GM12878 (cell line): Measurements from ENCODE around the gene KIAA0825. TPM values are rescaled to one million over a fixed set of nuclear protein-coding genes. Genes with fewer than 3 reads are reported as not detected.

Experiments used
- ATAC-seq: fragments of 200-7000 bp; cut with Tn5 transposase; 3 replicates; pipeline ENCODE4 v1.9.1; 2020; ENCODE audit warnings: mild to moderate bottlenecking, moderate library complexity
- BruUV-seq: library from RNA; stranded (reverse); fragments of 400-500 nt; replicated peaks from 2 replicates; lab custom pipeline; 2021; lab: Mats Ljungman, UMichigan
- CTCF ChIA-PET: fragments of 300-600 bp; sonication (Branson Sonifier 250); formaldehyde crosslinking; extraction: SDS; loops from one replicate; lab custom pipeline; 2021; ENCODE audit warnings: inconsistent platforms; lab: Yijun Ruan, JAX
- POLR2A ChIA-PET: fragments of 350-600 bp; formaldehyde crosslinking; extraction: SDS; loops from one replicate; lab custom pipeline; 2021; ENCODE audit warnings: inconsistent platforms; lab: Charles Lee
- RAD21 ChIA-PET: fragments of 300-600 bp; sonication (Branson Sonifier 250); formaldehyde crosslinking; loops from one replicate; lab custom pipeline; 2023; ENCODE audit warnings: antibody characterized with exemption; ENCODE audit not compliant: unreplicated experiment; lab: Charles Lee
- SMC1A ChIA-PET: fragments of 300-600 bp; sonication (Branson Sonifier 250); formaldehyde crosslinking; loops from one replicate; lab custom pipeline; 2023; ENCODE audit not compliant: unreplicated experiment, uncharacterized antibody; lab: Charles Lee
- DNase-seq: peaks from one replicate; pipeline ENCODE4 v3.0.0-alpha.2; 2011; ENCODE audit warnings: low read depth, low spot score
- FAIRE-seq: peaks from 3 replicates; lab custom pipeline; 2011; peaks lifted over from hg19 to GRCh38; lab: Jason Lieb, UNC
- H2AFZ ChIP-seq: 2 replicates; pipeline ENCODE4 v1.6.0; 2011; ENCODE audit warnings: low read depth, low read length, control low read depth; ENCODE audit not compliant: control insufficient read depth
- H3K27ac ChIP-seq: 2 replicates; pipeline ENCODE4 v1.5.1; 2011; ENCODE audit warnings: control low read depth; ENCODE audit not compliant: control insufficient read depth, insufficient read depth
- H3K27me3 ChIP-seq, 2 experiments: replicated peaks in 1 of 2; 2 replicates each; pipeline versions ENCODE4 v1.6.0 to v1.6.1; 2011; ENCODE audit warnings: low read length in 1 of 2; ENCODE audit not compliant: control insufficient read depth in 2 of 2, insufficient read depth in 2 of 2
- H3K36me3 ChIP-seq, 2 experiments: 2 replicates each; pipeline ENCODE4 v1.5.1; 2011; ENCODE audit warnings: low read length in 1 of 2; ENCODE audit not compliant: control insufficient read depth in 2 of 2, insufficient read depth in 2 of 2
- H3K4me1 ChIP-seq: 2 replicates; pipeline ENCODE4 v1.6.1; 2011; ENCODE audit warnings: mild to moderate bottlenecking, low read length, moderate library complexity, mixed read lengths; ENCODE audit not compliant: control insufficient read depth, insufficient read depth
- H3K4me2 ChIP-seq: 2 replicates; pipeline ENCODE4 v1.6.0; 2011; ENCODE audit warnings: control low read depth; ENCODE audit not compliant: control insufficient read depth, insufficient read depth
- H3K4me3 ChIP-seq: fragments of 200-600 bp; sonication (generic); 2 replicates; pipeline ENCODE4 v1.5.1; 2016
- H3K79me2 ChIP-seq: 2 replicates; pipeline ENCODE4 v1.6.0; 2011; ENCODE audit warnings: low read length; ENCODE audit not compliant: control insufficient read depth, insufficient read depth
- H3K9ac ChIP-seq: 2 replicates; pipeline ENCODE4 v1.8.0; 2011; ENCODE audit warnings: low read length, control low read depth, mixed read lengths; ENCODE audit not compliant: control insufficient read depth, insufficient read depth
- H3K9me3 ChIP-seq: replicated peaks from 3 replicates; pipeline ENCODE4 v1.5.1; 2011; ENCODE audit warnings: mild to moderate bottlenecking, low read length; ENCODE audit not compliant: control insufficient read depth, insufficient read depth
- H4K20me1 ChIP-seq: 2 replicates; pipeline ENCODE4 v1.6.0; 2011; ENCODE audit not compliant: control insufficient read depth, insufficient read depth
- CREM ChIP-seq: IDR thresholded peaks from 2 replicates; pipeline ENCODE4 v1.6.1; 2014; ENCODE audit warnings: antibody characterized with exemption, low read depth
- DPF2 ChIP-seq: fragments of 450-650 bp; IDR thresholded peaks from 2 replicates; pipeline ENCODE4 v1.6.1; 2017; ENCODE audit warnings: mild to moderate bottlenecking
- KDM1A ChIP-seq: fragments of 200-600 bp; sonication (generic); IDR thresholded peaks from 2 replicates; pipeline ENCODE4 v1.6.1; 2016; ENCODE audit warnings: borderline replicate concordance
- MYC ChIP-seq: IDR thresholded peaks from 2 replicates; pipeline ENCODE4 v1.6.1; 2011; ENCODE audit warnings: mild to moderate bottlenecking, low read length, moderate library complexity, inconsistent platforms; ENCODE audit not compliant: insufficient read depth, insufficient replicate concordance, insufficient read length, severe bottlenecking
- NFYB ChIP-seq: IDR thresholded peaks from 2 replicates; pipeline ENCODE4 v1.6.1; 2011; ENCODE audit warnings: low read depth, mild to moderate bottlenecking, low read length, improper control_type of control experiment, moderate library complexity; ENCODE audit not compliant: insufficient read depth
- POLR2AphosphoS2 ChIP-seq: IDR thresholded peaks from 2 replicates; pipeline ENCODE4 v1.6.1; 2011; ENCODE audit warnings: low read depth, mild to moderate bottlenecking, low read length, improper control_type of control experiment, moderate library complexity
- RFX5 ChIP-seq: IDR thresholded peaks from 2 replicates; pipeline ENCODE4 v1.6.1; 2011; ENCODE audit warnings: low read depth, low read length, improper control_type of control experiment
- TAF1 ChIP-seq: IDR thresholded peaks from 2 replicates; pipeline ENCODE4 v1.6.1; 2011; ENCODE audit warnings: mild to moderate bottlenecking, low read depth, low read length, borderline replicate concordance
- ZBED1 ChIP-seq: IDR thresholded peaks from 2 replicates; pipeline ENCODE4 v1.6.1; 2016; ENCODE audit warnings: borderline replicate concordance
- WGBS: methylation state at CpG from one replicate; pipeline ENCODE4 v1.1.6; 2016; ENCODE audit warnings: low lambda C conversion rate; ENCODE audit not compliant: insufficient replicate concordance, insufficient coverage; ENCODE audit errors: missing lambda C conversion rate; 5-methylcytosine and 5-hydroxymethylcytosine counted together
- in situ Hi-C: fragments of 300-500 bp; cut with MboI; formaldehyde crosslinking; loops from 9 replicates; pipeline ENCODE4 v1.14.3; 2018; ENCODE audit warnings: mixed read lengths
- intact Hi-C: fragments of 100-400 bp; cut with micrococcal nuclease; formaldehyde crosslinking; loops from one replicate; pipeline ENCODE4 v1.14.2; 2022; ENCODE audit not compliant: unreplicated experiment
- polyA plus RNA-seq, 11 experiments: library from polyadenylated mRNA; depleted of rRNA in 4 of 11; unstranded in 6 of 11; stranded (reverse) in 5 of 11; fragments of >200 nt; fragmentation: Nextera tagmentation in 4 of 11; fragmentation: Illumina TruSeq in 1 of 11; extraction: Ambion mirVana in 4 of 11; extraction: Trizol in 1 of 11; gene quantifications; 1 replicate in 1 of 11; 2 replicates in 10 of 11; pipeline versions ENCODE4 v1.2.1 to v1.2.3, GENCODE V29; 2011 to 2016; ENCODE audit warnings: inconsistent platforms in 2 of 11, missing spikeins in 2 of 11, low read depth in 1 of 11
- total RNA-seq, 4 experiments: library from RNA; depleted of rRNA in 3 of 4; stranded (reverse); fragments of >200 nt in 3 of 4; fragmentation: Illumina TruSeq in 1 of 4; extraction: Trizol in 1 of 4; gene quantifications; 2 replicates each; pipeline versions ENCODE4 v1.2.1 to v1.2.3, GENCODE V29; 2013 to 2021
- TF ChIP-seq, protein P1 (sequence below): IDR thresholded peaks from 2 replicates; pipeline ENCODE4 v1.6.1; 2012; ENCODE audit warnings: low read depth, low read length, improper control_type of control experiment
- TF ChIP-seq, protein P2 (sequence below): fragments of 450-650 bp; conservative IDR thresholded peaks from 2 replicates; pipeline ENCODE4 v1.6.1; 2017; ENCODE audit warnings: mild to moderate bottlenecking, moderate library complexity
- TF ChIP-seq, protein P3 (sequence below): IDR thresholded peaks from 2 replicates; pipeline ENCODE4 v1.6.1; 2011; ENCODE audit warnings: borderline replicate concordance, low read depth, mild to moderate bottlenecking, moderate library complexity, low read length; ENCODE audit not compliant: insufficient read depth, poor library complexity, severe bottlenecking
- TF ChIP-seq, protein P4 (sequence below): fragments of 450-650 bp; IDR thresholded peaks from 2 replicates; pipeline ENCODE4 v1.6.1; 2016; ENCODE audit warnings: mild to moderate bottlenecking, moderate library complexity, borderline replicate concordance

The KIAA0825 gene
- total and polyA plus RNA-seq, 10 of the 15 experiments (the other 5 are each of a cell fraction or from before 2014, with no cell fraction given) = 0.55 to 1.9 (median 1.5) TPM

DNA sequence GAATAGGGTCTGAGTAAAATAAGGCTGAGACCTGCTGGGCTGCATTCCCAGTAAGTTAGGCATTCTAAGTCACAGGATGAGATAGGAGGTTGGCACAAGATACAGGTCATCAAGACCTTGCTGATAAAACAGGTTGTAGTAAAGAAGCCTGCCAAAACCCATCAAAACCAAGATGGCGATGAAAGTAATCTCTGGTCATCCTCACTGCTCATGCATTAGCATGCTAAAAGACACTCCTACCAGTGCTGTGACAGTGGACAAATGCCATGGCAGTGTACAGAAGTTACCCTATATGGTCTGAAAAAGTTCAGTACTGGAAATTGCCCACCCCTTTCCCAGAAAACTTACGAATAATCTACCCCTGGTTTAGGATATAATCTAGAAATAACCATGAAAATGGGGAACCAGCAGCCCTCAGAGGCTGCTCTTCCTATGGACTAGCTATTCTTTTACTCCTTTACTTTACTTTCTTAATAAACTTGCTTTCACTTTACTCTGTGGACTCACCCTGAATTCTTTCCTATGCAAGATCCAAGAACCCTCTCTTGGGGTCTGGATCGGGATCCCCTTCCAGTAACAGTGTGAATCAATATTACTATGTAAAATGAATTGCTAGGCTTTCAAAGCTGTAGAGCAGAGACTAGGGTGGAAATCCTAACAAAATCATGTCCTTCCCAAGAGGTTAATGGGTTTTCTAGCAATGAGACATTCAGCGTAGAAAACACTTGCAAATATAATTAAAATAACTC is 257.8 kb downstream of the KIAA0825 start:
- TF ChIP-seq ZBED1 (no peak), MYC (no peak), TAF1 (no peak), NFYB (no peak), CREM (no peak), KDM1A (no peak), POLR2AphosphoS2 (no peak), DPF2 (no peak), RFX5 (no peak)
- TF ChIP-seq, protein P1, sequence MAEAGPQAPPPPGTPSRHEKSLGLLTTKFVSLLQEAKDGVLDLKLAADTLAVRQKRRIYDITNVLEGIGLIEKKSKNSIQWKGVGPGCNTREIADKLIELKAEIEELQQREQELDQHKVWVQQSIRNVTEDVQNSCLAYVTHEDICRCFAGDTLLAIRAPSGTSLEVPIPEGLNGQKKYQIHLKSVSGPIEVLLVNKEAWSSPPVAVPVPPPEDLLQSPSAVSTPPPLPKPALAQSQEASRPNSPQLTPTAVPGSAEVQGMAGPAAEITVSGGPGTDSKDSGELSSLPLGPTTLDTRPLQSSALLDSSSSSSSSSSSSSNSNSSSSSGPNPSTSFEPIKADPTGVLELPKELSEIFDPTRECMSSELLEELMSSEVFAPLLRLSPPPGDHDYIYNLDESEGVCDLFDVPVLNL = no peak
- TF ChIP-seq, protein P2, sequence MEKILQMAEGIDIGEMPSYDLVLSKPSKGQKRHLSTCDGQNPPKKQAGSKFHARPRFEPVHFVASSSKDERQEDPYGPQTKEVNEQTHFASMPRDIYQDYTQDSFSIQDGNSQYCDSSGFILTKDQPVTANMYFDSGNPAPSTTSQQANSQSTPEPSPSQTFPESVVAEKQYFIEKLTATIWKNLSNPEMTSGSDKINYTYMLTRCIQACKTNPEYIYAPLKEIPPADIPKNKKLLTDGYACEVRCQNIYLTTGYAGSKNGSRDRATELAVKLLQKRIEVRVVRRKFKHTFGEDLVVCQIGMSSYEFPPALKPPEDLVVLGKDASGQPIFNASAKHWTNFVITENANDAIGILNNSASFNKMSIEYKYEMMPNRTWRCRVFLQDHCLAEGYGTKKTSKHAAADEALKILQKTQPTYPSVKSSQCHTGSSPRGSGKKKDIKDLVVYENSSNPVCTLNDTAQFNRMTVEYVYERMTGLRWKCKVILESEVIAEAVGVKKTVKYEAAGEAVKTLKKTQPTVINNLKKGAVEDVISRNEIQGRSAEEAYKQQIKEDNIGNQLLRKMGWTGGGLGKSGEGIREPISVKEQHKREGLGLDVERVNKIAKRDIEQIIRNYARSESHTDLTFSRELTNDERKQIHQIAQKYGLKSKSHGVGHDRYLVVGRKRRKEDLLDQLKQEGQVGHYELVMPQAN = no peak
- TF ChIP-seq, protein P3, sequence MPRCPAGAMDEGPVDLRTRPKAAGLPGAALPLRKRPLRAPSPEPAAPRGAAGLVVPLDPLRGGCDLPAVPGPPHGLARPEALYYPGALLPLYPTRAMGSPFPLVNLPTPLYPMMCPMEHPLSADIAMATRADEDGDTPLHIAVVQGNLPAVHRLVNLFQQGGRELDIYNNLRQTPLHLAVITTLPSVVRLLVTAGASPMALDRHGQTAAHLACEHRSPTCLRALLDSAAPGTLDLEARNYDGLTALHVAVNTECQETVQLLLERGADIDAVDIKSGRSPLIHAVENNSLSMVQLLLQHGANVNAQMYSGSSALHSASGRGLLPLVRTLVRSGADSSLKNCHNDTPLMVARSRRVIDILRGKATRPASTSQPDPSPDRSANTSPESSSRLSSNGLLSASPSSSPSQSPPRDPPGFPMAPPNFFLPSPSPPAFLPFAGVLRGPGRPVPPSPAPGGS = no peak
- TF ChIP-seq, protein P4, sequence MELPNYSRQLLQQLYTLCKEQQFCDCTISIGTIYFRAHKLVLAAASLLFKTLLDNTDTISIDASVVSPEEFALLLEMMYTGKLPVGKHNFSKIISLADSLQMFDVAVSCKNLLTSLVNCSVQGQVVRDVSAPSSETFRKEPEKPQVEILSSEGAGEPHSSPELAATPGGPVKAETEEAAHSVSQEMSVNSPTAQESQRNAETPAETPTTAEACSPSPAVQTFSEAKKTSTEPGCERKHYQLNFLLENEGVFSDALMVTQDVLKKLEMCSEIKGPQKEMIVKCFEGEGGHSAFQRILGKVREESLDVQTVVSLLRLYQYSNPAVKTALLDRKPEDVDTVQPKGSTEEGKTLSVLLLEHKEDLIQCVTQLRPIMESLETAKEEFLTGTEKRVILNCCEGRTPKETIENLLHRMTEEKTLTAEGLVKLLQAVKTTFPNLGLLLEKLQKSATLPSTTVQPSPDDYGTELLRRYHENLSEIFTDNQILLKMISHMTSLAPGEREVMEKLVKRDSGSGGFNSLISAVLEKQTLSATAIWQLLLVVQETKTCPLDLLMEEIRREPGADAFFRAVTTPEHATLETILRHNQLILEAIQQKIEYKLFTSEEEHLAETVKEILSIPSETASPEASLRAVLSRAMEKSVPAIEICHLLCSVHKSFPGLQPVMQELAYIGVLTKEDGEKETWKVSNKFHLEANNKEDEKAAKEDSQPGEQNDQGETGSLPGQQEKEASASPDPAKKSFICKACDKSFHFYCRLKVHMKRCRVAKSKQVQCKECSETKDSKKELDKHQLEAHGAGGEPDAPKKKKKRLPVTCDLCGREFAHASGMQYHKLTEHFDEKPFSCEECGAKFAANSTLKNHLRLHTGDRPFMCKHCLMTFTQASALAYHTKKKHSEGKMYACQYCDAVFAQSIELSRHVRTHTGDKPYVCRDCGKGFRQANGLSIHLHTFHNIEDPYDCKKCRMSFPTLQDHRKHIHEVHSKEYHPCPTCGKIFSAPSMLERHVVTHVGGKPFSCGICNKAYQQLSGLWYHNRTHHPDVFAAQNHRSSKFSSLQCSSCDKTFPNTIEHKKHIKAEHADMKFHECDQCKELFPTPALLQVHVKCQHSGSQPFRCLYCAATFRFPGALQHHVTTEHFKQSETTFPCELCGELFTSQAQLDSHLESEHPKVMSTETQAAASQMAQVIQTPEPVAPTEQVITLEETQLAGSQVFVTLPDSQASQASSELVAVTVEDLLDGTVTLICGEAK = no peak
- Histone ChIP-seq H3K9ac (no peak overlapping the region), H2AFZ (no peak overlapping the region), H3K4me1 (no peaks in the 10 kb centered on the region), H3K4me2 (no peak overlapping the region), H3K27ac (no peak overlapping the region), H3K79me2 (no peaks in the 10 kb centered on the region), H4K20me1 (no peaks in the 10 kb centered on the region), H3K36me3 (no peaks in the 10 kb centered on the region), H3K4me3 (no peak overlapping the region), H3K27me3 (no peaks in the 10 kb centered on the region), H3K9me3 (no peaks in the 10 kb centered on the region)
- RAD21 ChIA-PET = no interaction called here
- no peak for ATAC-seq
- FAIRE-seq = no peak
- POLR2A ChIA-PET = no interaction called here
- no TSS peak for BruUV-seq
- in situ Hi-C loops (no loop called here), intact Hi-C loops (no loop called here)
- SMC1A ChIA-PET = no interaction called here
- 55% methylated on average over 4 of the region's 4 CpGs for WGBS
- CTCF ChIA-PET = interaction anchor here (1.4 kb wide), 1 partner anchor 15 kb away, joined by 3 read pairs; no protein-coding TSS in a partner anchor
- no peak for DNase-seq
